ENCODE measurements around the gene KNDC1. TPM values are rescaled to one million over a fixed set of nuclear protein-coding genes. Genes with fewer than 3 reads are reported as not detected.
"Not testable (repeated sequence)": the region's sequence is repeated elsewhere in the genome, so short reads cannot be mapped to it uniquely, and the experiment has no call there.

The KNDC1 gene
- total RNA-seq, 1 experiment from 2014 or later = 1.1 TPM

- DNase-seq (ENCODE audit: low read depth); in situ Hi-C loops (cut with HindIII; ENCODE audit: low pct_unique_long_range_greater_than_20kb, low sequenced_read_pairs): not testable (repeated sequence)
These were observed 61.7 kb downstream of the KNDC1 start for GRCh38 chr10:133221756-133222155.

GRCh38 chr10:133224076-133224475, 64.1 kb downstream of the KNDC1 start:
- in situ Hi-C loops (cut with HindIII; ENCODE audit: low pct_unique_long_range_greater_than_20kb, low sequenced_read_pairs) = no loop called here
- DNase-seq (ENCODE audit: low read depth) = no peak

GRCh38 chr10:133224756-133225372, 64.8 kb downstream of the KNDC1 start:
- in situ Hi-C loops (cut with HindIII; ENCODE audit: low pct_unique_long_range_greater_than_20kb, low sequenced_read_pairs) = no loop called here
- DNase-seq (ENCODE audit: low read depth) = no peak

GRCh38 chr10:133225707-133226191, 65.7 kb downstream of the KNDC1 start:
- no peak for DNase-seq (ENCODE audit: low read depth)
- in situ Hi-C loops (cut with HindIII; ENCODE audit: low pct_unique_long_range_greater_than_20kb, low sequenced_read_pairs) = no loop called here

GRCh38 chr10:133226251-133226808, 66.3 kb downstream of the KNDC1 start:
- in situ Hi-C loops (cut with HindIII; ENCODE audit: low pct_unique_long_range_greater_than_20kb, low sequenced_read_pairs) = no loop called here
- no peak for DNase-seq (ENCODE audit: low read depth)

GRCh38 chr10:133227256-133227655, 67.2 kb downstream of the KNDC1 start:
- DNase-seq (ENCODE audit: low read depth) = no peak
- in situ Hi-C loops (cut with HindIII; ENCODE audit: low pct_unique_long_range_greater_than_20kb, low sequenced_read_pairs) = no loop called here

- DNase-seq (ENCODE audit: low read depth) = no peak
- in situ Hi-C loops (cut with HindIII; ENCODE audit: low pct_unique_long_range_greater_than_20kb, low sequenced_read_pairs) = no loop called here
These were observed 69.4 kb downstream of the KNDC1 start for GRCh38 chr10:133229265-133230043.

GRCh38 chr10:133230044-133230361, 70.0 kb downstream of the KNDC1 start, which contains the start of gene UTF1:
TSS of gene UTF1 (plus strand) at chr10:133230217. CDS start at chr10:133230289, 72 bp downstream.
- no peak for DNase-seq (ENCODE audit: low read depth)
- in situ Hi-C loops (cut with HindIII; ENCODE audit: low pct_unique_long_range_greater_than_20kb, low sequenced_read_pairs) = no loop called here

GRCh38 chr10:133230387-133231195, 70.6 kb downstream of the KNDC1 start:
- no peak for DNase-seq (ENCODE audit: low read depth)
- in situ Hi-C loops (cut with HindIII; ENCODE audit: low pct_unique_long_range_greater_than_20kb, low sequenced_read_pairs) = no loop called here

- in situ Hi-C loops (cut with HindIII; ENCODE audit: low pct_unique_long_range_greater_than_20kb, low sequenced_read_pairs) = no loop called here
- no peak for DNase-seq (ENCODE audit: low read depth)
These were observed 71.4 kb downstream of the KNDC1 start for GRCh38 chr10:133231244-133231945.

GRCh38 chr10:133231946-133232574, 72.0 kb downstream of the KNDC1 start:
- in situ Hi-C loops (cut with HindIII; ENCODE audit: low pct_unique_long_range_greater_than_20kb, low sequenced_read_pairs) = no loop called here
- DNase-seq (ENCODE audit: low read depth) = no peak

GRCh38 chr10:133234796-133235195, 74.8 kb downstream of the KNDC1 start:
- in situ Hi-C loops (cut with HindIII; ENCODE audit: low pct_unique_long_range_greater_than_20kb, low sequenced_read_pairs); DNase-seq (ENCODE audit: low read depth): not testable (repeated sequence)

GRCh38 chr10:133235265-133235855, 75.3 kb downstream of the KNDC1 start:
- no peak for DNase-seq (ENCODE audit: low read depth)
- in situ Hi-C loops (cut with HindIII; ENCODE audit: low pct_unique_long_range_greater_than_20kb, low sequenced_read_pairs) = no loop called here

- in situ Hi-C loops (cut with HindIII; ENCODE audit: low pct_unique_long_range_greater_than_20kb, low sequenced_read_pairs) = no loop called here
- no peak for DNase-seq (ENCODE audit: low read depth)
These were observed 75.9 kb downstream of the KNDC1 start for GRCh38 chr10:133235932-133236331.

GRCh38 chr10:133236401-133237240, 76.6 kb downstream of the KNDC1 start:
- DNase-seq (ENCODE audit: low read depth) = no peak
- in situ Hi-C loops (cut with HindIII; ENCODE audit: low pct_unique_long_range_greater_than_20kb, low sequenced_read_pairs) = no loop called here

- in situ Hi-C loops (cut with HindIII; ENCODE audit: low pct_unique_long_range_greater_than_20kb, low sequenced_read_pairs) = no loop called here
- DNase-seq (ENCODE audit: low read depth) = no peak
These were observed 77.2 kb downstream of the KNDC1 start for GRCh38 chr10:133237241-133237587.
